ENCODE measurements around the gene REPIN1.

The REPIN1 gene

GRCh38 chr7:150342121-150342408 lies 26.6 kb upstream of the REPIN1 start:
- FAIRE-seq (no peak), DNase-seq (ENCODE audit: insufficient read length, low spot score) (no peak)
- TF ChIP-seq CTCF (IDR thresholded peaks at IDR 0.05; ENCODE audit: insufficient read depth, missing control alignments) = no peak

GRCh38 chr7:150343225-150343624 lies 25.4 kb upstream of the REPIN1 start:
- TF ChIP-seq CTCF (IDR thresholded peaks at IDR 0.05; ENCODE audit: insufficient read depth, missing control alignments) = no peak
- DNase-seq (ENCODE audit: insufficient read length, low spot score) = no peak
- no peak for FAIRE-seq

- DNase-seq (ENCODE audit: insufficient read length, low spot score) (no peak), FAIRE-seq (no peak)
- TF ChIP-seq CTCF (IDR thresholded peaks at IDR 0.05; ENCODE audit: insufficient read depth, missing control alignments) = no peak
Measured at GRCh38 chr7:150344299-150344698, 24.3 kb upstream of the REPIN1 start.

- FAIRE-seq = no peak
- TF ChIP-seq CTCF (IDR thresholded peaks at IDR 0.05; ENCODE audit: insufficient read depth, missing control alignments) = no peak
Measured at GRCh38 chr7:150345012-150345411, 23.6 kb upstream of the REPIN1 start.

GRCh38 chr7:150346922-150347321 lies 21.7 kb upstream of the REPIN1 start:
- DNase-seq (ENCODE audit: insufficient read length, low spot score) (no peak), FAIRE-seq (no peak)
- TF ChIP-seq CTCF (IDR thresholded peaks at IDR 0.05; ENCODE audit: insufficient read depth, missing control alignments) = no peak

More at GRCh38 chr7:150345012-150345411, 23.6 kb upstream of the REPIN1 start:
- no peak for DNase-seq (ENCODE audit: insufficient read length, low spot score)

- no peak for FAIRE-seq
- no peak for TF ChIP-seq CTCF (IDR thresholded peaks at IDR 0.05; ENCODE audit: insufficient read depth, missing control alignments)
Measured at GRCh38 chr7:150351587-150352194, 16.9 kb upstream of the REPIN1 start.

GRCh38 chr7:150355666-150356059 lies 13.0 kb upstream of the REPIN1 start:
- TF ChIP-seq CTCF (IDR thresholded peaks at IDR 0.05; ENCODE audit: insufficient read depth, missing control alignments) = no peak
- DNase-seq (ENCODE audit: insufficient read length, low spot score) (no peak), FAIRE-seq (no peak)

More at GRCh38 chr7:150351587-150352194, 16.9 kb upstream of the REPIN1 start:
- DNase-seq (ENCODE audit: insufficient read length, low spot score) = no peak
